Naive thymus-derived CD4-positive, alpha-beta T cell (primary cell): Measurements from ENCODE around the gene TRIL. TPM values are rescaled to one million over a fixed set of nuclear protein-coding genes. Genes with fewer than 3 reads are reported as not detected.

ENCODE experiments used
- ATAC-seq: fragments of 150-1000 bp; cut with Tn5 transposase; 2 replicates; pipeline ENCODE4 v1.10.0; 2021; ENCODE audit warnings: mild to moderate bottlenecking, moderate library complexity
- CTCF ChIA-PET: fragments of 350-600 bp; sonication (Branson Sonifier 250); formaldehyde crosslinking; loops from one replicate; lab custom pipeline; 2021; ENCODE audit warnings: antibody characterized with exemption; lab: Charles Lee
- POLR2A ChIA-PET: fragments of 350-600 bp; sonication (Branson Sonifier 250); formaldehyde crosslinking; loops from one replicate; lab custom pipeline; 2021; ENCODE audit warnings: antibody characterized with exemption, inconsistent platforms; lab: Charles Lee
- DNase-seq, 9 donors: peaks; one replicate each; pipeline versions ENCODE4 v3.0.0 to v3.0.0-alpha.2; 2020 to 2022; ENCODE audit warnings: mixed read lengths in 1 of 9
- H3K27ac ChIP-seq: one replicate; pipeline ENCODE4 v1.7.0; 2013; ENCODE audit warnings: mild to moderate bottlenecking, low read depth, low read length, moderate library complexity
- H3K27me3 ChIP-seq, 2 donors: one replicate each; pipeline ENCODE4 v1.7.0; 2013; ENCODE audit warnings: low read length in 2 of 2, mild to moderate bottlenecking in 2 of 2, moderate library complexity in 2 of 2; ENCODE audit not compliant: control insufficient read depth in 2 of 2, insufficient read depth in 2 of 2
- H3K36me3 ChIP-seq, 3 experiments: 1 replicate in 2 of 3; 2 replicates in 1 of 3; pipeline ENCODE4 v1.7.0; 2013; ENCODE audit warnings: low read length in 3 of 3, mild to moderate bottlenecking in 3 of 3, moderate library complexity in 1 of 3; ENCODE audit not compliant: insufficient read depth in 3 of 3, control insufficient read depth in 2 of 3
- H3K4me1 ChIP-seq, 2 donors: one replicate each; pipeline ENCODE4 v1.7.0; 2013; ENCODE audit warnings: low read length in 2 of 2, mild to moderate bottlenecking in 2 of 2, moderate library complexity in 1 of 2; ENCODE audit not compliant: control insufficient read depth in 2 of 2, insufficient read depth in 2 of 2
- H3K4me3 ChIP-seq: 2 replicates; pipeline ENCODE4 v1.7.0; 2013; ENCODE audit warnings: mild to moderate bottlenecking, low read length
- H3K9me3 ChIP-seq, 3 experiments: 1 replicate in 2 of 3; 2 replicates in 1 of 3; pipeline ENCODE4 v1.7.0; 2013; ENCODE audit warnings: low read length in 3 of 3; ENCODE audit not compliant: control insufficient read depth in 2 of 3
- H3K27ac Mint-ChIP-seq, 9 donors: one replicate each; pipeline ENCODE4 v1.8.0; 2020 to 2022; ENCODE audit warnings: mixed read lengths in 9 of 9, mild to moderate bottlenecking in 8 of 9, moderate library complexity in 5 of 9, inconsistent platforms in 2 of 9
- H3K27me3 Mint-ChIP-seq, 5 donors: one replicate each; pipeline ENCODE4 v1.8.0; 2021 to 2022; ENCODE audit warnings: mixed read lengths in 5 of 5, mild to moderate bottlenecking in 1 of 5
- H3K36me3 Mint-ChIP-seq, 5 donors: one replicate each; pipeline ENCODE4 v1.8.0; 2020 to 2022; ENCODE audit warnings: mixed read lengths in 5 of 5, mild to moderate bottlenecking in 3 of 5, inconsistent platforms in 1 of 5
- H3K4me1 Mint-ChIP-seq, 7 donors: one replicate each; pipeline ENCODE4 v1.8.0; 2020 to 2022; ENCODE audit warnings: mixed read lengths in 7 of 7, mild to moderate bottlenecking in 3 of 7, inconsistent platforms in 1 of 7
- H3K4me3 Mint-ChIP-seq, 10 donors: one replicate each; pipeline ENCODE4 v1.8.0; 2020 to 2022; ENCODE audit warnings: mild to moderate bottlenecking in 10 of 10, mixed read lengths in 10 of 10, moderate library complexity in 6 of 10, inconsistent platforms in 2 of 10
- H3K9me3 Mint-ChIP-seq, 11 donors: one replicate each; pipeline ENCODE4 v1.8.0; 2020 to 2022; ENCODE audit warnings: mixed read lengths in 11 of 11, mild to moderate bottlenecking in 4 of 11, inconsistent platforms in 1 of 11, moderate library complexity in 1 of 11
- intact Hi-C, 2 donors: fragments of 100-400 bp; cut with micrococcal nuclease; formaldehyde crosslinking; loops; one replicate each; pipeline ENCODE4 v1.15.1; 2023
- polyA plus RNA-seq, 2 donors: library from polyadenylated mRNA; unstranded; fragments of 300-500 nt; fragmentation: Illumina TruSeq; gene quantifications; one replicate each; pipeline ENCODE4 v1.2.3, GENCODE V29; 2021
- total RNA-seq, 6 experiments: library from RNA in 5 of 6; stranded (reverse) in 5 of 6; gene quantifications; 1 replicate in 5 of 6; 2 replicates in 1 of 6; pipeline ENCODE4 v1.2.3 and lab custom pipeline; 2021 to 2026

The TRIL gene
- under 1 TPM in 1 of 5 experiments, not detected in 4; 0.07 TPM for total RNA-seq
- polyA plus RNA-seq: not detected
- total RNA-seq (lab: John Stamatoyannopoulos, UW): not detected

GRCh38 chr7:28958235-28958979 is at the start of gene TRIL:
TSS of gene TRIL (minus strand) at chr7:28958330. CDS start at chr7:28958046, 284 bp downstream.
- H3K27me3 Mint-ChIP-seq: peaks cover 47 to 59% (median 54%) of the 10 kb centered on the region in 5 donors
- Histone ChIP-seq H3K4me1 (peaks cover 0 to 3% of the 10 kb centered on the region in 2 donors), H3K36me3 (no peaks in the 10 kb centered on the region), H3K9me3 (no peaks in the 10 kb centered on the region), H3K27me3 (no peaks in the 10 kb centered on the region), H3K27ac (no peak within 1 kb of the TSS), H3K4me3 (no peak within 1 kb of the TSS)
- H3K4me1 Mint-ChIP-seq: peaks cover 4 to 12% (median 8%) of the 10 kb centered on the region in 7 donors
- intact Hi-C loops: loop anchor here in 1 of 2 donors (10.0 kb wide), 1 partner anchor 1764 kb away; no protein-coding TSS in a partner anchor
- ATAC-seq: no peak
- DNase-seq: peak in 1 of 9 donors; percentile 23
- ChIA-PET POLR2A (no interaction called here), CTCF (interaction anchor here (1.8 kb wide), 1 partner anchor 31 kb away, joined by 5 read pairs; no protein-coding TSS in a partner anchor)
- peak within 1 kb of the TSS in 9 of 10 donors; percentile 9 to 73 (median 41) for H3K4me3 Mint-ChIP-seq
- H3K27ac Mint-ChIP-seq: no peak within 1 kb of the TSS
- no peaks in the 10 kb centered on the region for H3K36me3 Mint-ChIP-seq
- H3K9me3 Mint-ChIP-seq: peaks cover 0 to 1% (median 0%) of the 10 kb centered on the region in 11 donors

GRCh38 chr7:29007127-29007526 is 49.0 kb upstream of the TRIL start:
- no peak for DNase-seq
- no peaks in the 10 kb centered on the region for H3K36me3 ChIP-seq
- no peaks in the 10 kb centered on the region for H3K27me3 ChIP-seq
- Mint-ChIP-seq H3K9me3 (peaks cover 0 to 5% (median 2%) of the 10 kb centered on the region in 11 donors), H3K27me3 (peaks cover 0 to 24% (median 5%) of the 10 kb centered on the region in 5 donors), H3K27ac (no peak overlapping the region), H3K4me1 (no peaks in the 10 kb centered on the region), H3K4me3 (no peak overlapping the region), H3K36me3 (no peaks in the 10 kb centered on the region)
- H3K4me3 ChIP-seq: no peak overlapping the region
- no peak for ATAC-seq
- H3K27ac ChIP-seq: no peak overlapping the region
- H3K4me1 ChIP-seq: no peaks in the 10 kb centered on the region
- ChIA-PET CTCF (no interaction called here), POLR2A (no interaction called here)
- intact Hi-C loops: no loop called here
- H3K9me3 ChIP-seq: no peaks in the 10 kb centered on the region

GRCh38 chr7:29005829-29006228 is 47.7 kb upstream of the TRIL start:
- Histone ChIP-seq H3K27me3 (no peaks in the 10 kb centered on the region), H3K9me3 (no peaks in the 10 kb centered on the region), H3K4me1 (no peaks in the 10 kb centered on the region), H3K27ac (no peak overlapping the region), H3K4me3 (no peak overlapping the region), H3K36me3 (no peaks in the 10 kb centered on the region)
- ATAC-seq (no peak), DNase-seq (no peak)
- peaks cover 0 to 5% (median 2%) of the 10 kb centered on the region in 11 donors for H3K9me3 Mint-ChIP-seq
- H3K4me3 Mint-ChIP-seq: no peak overlapping the region
- no peaks in the 10 kb centered on the region for H3K4me1 Mint-ChIP-seq
- no peak overlapping the region for H3K27ac Mint-ChIP-seq
- no peaks in the 10 kb centered on the region for H3K36me3 Mint-ChIP-seq
- CTCF ChIA-PET: no interaction called here
- POLR2A ChIA-PET: no interaction called here
- intact Hi-C loops: no loop called here
- peaks cover 0 to 24% (median 5%) of the 10 kb centered on the region in 5 donors for H3K27me3 Mint-ChIP-seq

GRCh38 chr7:29005406-29005805 is 47.3 kb upstream of the TRIL start:
- Histone ChIP-seq H3K36me3 (no peaks in the 10 kb centered on the region), H3K4me3 (no peak overlapping the region), H3K4me1 (no peaks in the 10 kb centered on the region), H3K27me3 (no peaks in the 10 kb centered on the region), H3K9me3 (no peaks in the 10 kb centered on the region), H3K27ac (no peak overlapping the region)
- Mint-ChIP-seq H3K36me3 (no peaks in the 10 kb centered on the region), H3K9me3 (peaks cover 0 to 5% (median 2%) of the 10 kb centered on the region in 11 donors), H3K27me3 (peaks cover 0 to 24% (median 5%) of the 10 kb centered on the region in 5 donors), H3K27ac (no peak overlapping the region), H3K4me3 (no peak overlapping the region), H3K4me1 (no peaks in the 10 kb centered on the region)
- no peak for DNase-seq
- intact Hi-C loops: no loop called here
- ATAC-seq: no peak
- ChIA-PET POLR2A (no interaction called here), CTCF (no interaction called here)

GRCh38 chr7:29003703-29004102 is 45.6 kb upstream of the TRIL start:
- DNase-seq: no peak
- intact Hi-C loops: no loop called here
- Mint-ChIP-seq H3K4me3 (no peak overlapping the region), H3K4me1 (no peaks in the 10 kb centered on the region), H3K36me3 (no peaks in the 10 kb centered on the region), H3K27me3 (peaks cover 0 to 28% (median 8%) of the 10 kb centered on the region in 5 donors), H3K9me3 (peaks cover 0 to 5% (median 2%) of the 10 kb centered on the region in 11 donors), H3K27ac (no peak overlapping the region)
- no peaks in the 10 kb centered on the region for H3K27me3 ChIP-seq
- no peak for ATAC-seq
- ChIA-PET POLR2A (no interaction called here), CTCF (no interaction called here)
- no peaks in the 10 kb centered on the region for H3K36me3 ChIP-seq
- no peak overlapping the region for H3K4me3 ChIP-seq
- no peak overlapping the region for H3K27ac ChIP-seq
- no peaks in the 10 kb centered on the region for H3K4me1 ChIP-seq
- no peaks in the 10 kb centered on the region for H3K9me3 ChIP-seq

GRCh38 chr7:29000717-29001076 is 42.6 kb upstream of the TRIL start:
- no peaks in the 10 kb centered on the region for H3K4me1 Mint-ChIP-seq
- CTCF ChIA-PET: no interaction called here

More at GRCh38 chr7:29000717-29001076, 42.6 kb upstream of the TRIL start:
- no peak overlapping the region for H3K4me3 ChIP-seq
- intact Hi-C loops: no loop called here
- H3K9me3 Mint-ChIP-seq: peaks cover 0 to 5% (median 0%) of the 10 kb centered on the region in 11 donors
- H3K4me1 ChIP-seq: no peaks in the 10 kb centered on the region
- DNase-seq (no peak), ATAC-seq (no peak)
- no peaks in the 10 kb centered on the region for H3K9me3 ChIP-seq
- peaks cover 0 to 17% (median 8%) of the 10 kb centered on the region in 5 donors for H3K27me3 Mint-ChIP-seq
- H3K27ac Mint-ChIP-seq: no peak overlapping the region
- H3K36me3 ChIP-seq: no peaks in the 10 kb centered on the region
- no peaks in the 10 kb centered on the region for H3K36me3 Mint-ChIP-seq
- H3K4me3 Mint-ChIP-seq: no peak overlapping the region
- no peak overlapping the region for H3K27ac ChIP-seq
- POLR2A ChIA-PET: no interaction called here
- no peaks in the 10 kb centered on the region for H3K27me3 ChIP-seq
